GM08714 (cell line): ENCODE results near the gene ERI3.

Source experiments
- H3K4me3 ChIP-seq: fragments of 200-500 bp; sonication (Bioruptor generic); 2 replicates; pipeline ENCODE4 v1.5.1; 2014; ENCODE audit warnings: mild to moderate bottlenecking, low read length, inconsistent platforms
- ZNF274 ChIP-seq: IDR thresholded peaks from 2 replicates; pipeline ENCODE4 v1.6.1; 2012; ENCODE audit warnings: mild to moderate bottlenecking, low read depth, low read length

Gene ERI3

GRCh38 chr1:44242746-44243145, 112.3 kb downstream of the ERI3 start:
- TF ChIP-seq ZNF274 = no peak
- H3K4me3 ChIP-seq = no peak overlapping the region

GRCh38 chr1:44240802-44241671, 114.0 kb downstream of the ERI3 start:
- no peak overlapping the region for H3K4me3 ChIP-seq
- TF ChIP-seq ZNF274 = no peak

GRCh38 chr1:44239961-44240371, 115.1 kb downstream of the ERI3 start:
- no peak overlapping the region for H3K4me3 ChIP-seq
- no peak for TF ChIP-seq ZNF274

GRCh38 chr1:44239331-44239960, 115.6 kb downstream of the ERI3 start:
- H3K4me3 ChIP-seq = no peak overlapping the region
- TF ChIP-seq ZNF274 = no peak

- TF ChIP-seq ZNF274 = no peak
- no peak overlapping the region for H3K4me3 ChIP-seq
These were observed 116.4 kb downstream of the ERI3 start for GRCh38 chr1:44238660-44239059.

GRCh38 chr1:44237721-44238457, 117.2 kb downstream of the ERI3 start:
- H3K4me3 ChIP-seq = no peak overlapping the region
- TF ChIP-seq ZNF274 = no peak

GRCh38 chr1:44236490-44237272, 118.4 kb downstream of the ERI3 start:
- no peak overlapping the region for H3K4me3 ChIP-seq
- no peak for TF ChIP-seq ZNF274

- TF ChIP-seq ZNF274 = no peak
- H3K4me3 ChIP-seq = no peak overlapping the region
These were observed 119.2 kb downstream of the ERI3 start for GRCh38 chr1:44235808-44236207.

GRCh38 chr1:44233593-44233992, 121.5 kb downstream of the ERI3 start:
- no peak overlapping the region for H3K4me3 ChIP-seq
- no peak for TF ChIP-seq ZNF274

- no peak for TF ChIP-seq ZNF274
- no peak overlapping the region for H3K4me3 ChIP-seq
These were observed 124.3 kb downstream of the ERI3 start for GRCh38 chr1:44230796-44231195.

GRCh38 chr1:44229435-44230167, 125.5 kb downstream of the ERI3 start:
- H3K4me3 ChIP-seq = no peak overlapping the region
- no peak for TF ChIP-seq ZNF274

GRCh38 chr1:44228218-44228617, 126.8 kb downstream of the ERI3 start:
- H3K4me3 ChIP-seq = no peak overlapping the region
- TF ChIP-seq ZNF274 = no peak

GRCh38 chr1:44227211-44227610, 127.8 kb downstream of the ERI3 start:
- no peak overlapping the region for H3K4me3 ChIP-seq
- no peak for TF ChIP-seq ZNF274
